H54 (cell line): ENCODE results near the gene PLXNA2.

Experiments
- DNase-seq: peaks from one replicate; pipeline ENCODE4 v3.0.0; 2011; ENCODE audit warnings: low spot score, mixed read lengths; ENCODE audit not compliant: insufficient read length
- FAIRE-seq: peaks from 3 replicates; lab custom pipeline; 2011; peaks lifted over from hg19 to GRCh38; lab: Jason Lieb, UNC
- POLR2A ChIP-seq: IDR thresholded peaks from 2 replicates; pipeline ENCODE4 v1.6.1; 2011; ENCODE audit warnings: low read depth, mild to moderate bottlenecking, low read length

PLXNA2 gene

GRCh38 chr1:208163539-208163938 lies 80.6 kb downstream of the PLXNA2 start:
- no peak for FAIRE-seq
- DNase-seq, result no peak
- no peak for TF ChIP-seq POLR2A

- DNase-seq (no peak), FAIRE-seq (no peak)
- TF ChIP-seq POLR2A, result no peak
Measured at GRCh38 chr1:208162903-208163302, 81.3 kb downstream of the PLXNA2 start.

GRCh38 chr1:208161656-208162375 lies 82.4 kb downstream of the PLXNA2 start:
- no peak for TF ChIP-seq POLR2A
- no peak for FAIRE-seq
- no peak for DNase-seq

GRCh38 chr1:208161005-208161404 lies 83.2 kb downstream of the PLXNA2 start:
- FAIRE-seq (no peak), DNase-seq (no peak)
- TF ChIP-seq POLR2A, result no peak

- DNase-seq (no peak), FAIRE-seq (no peak)
- no peak for TF ChIP-seq POLR2A
Measured at GRCh38 chr1:208160259-208160819, 83.8 kb downstream of the PLXNA2 start.

- DNase-seq, result no peak
- no peak for FAIRE-seq
- no peak for TF ChIP-seq POLR2A
Measured at GRCh38 chr1:208159555-208160258, 84.5 kb downstream of the PLXNA2 start.

GRCh38 chr1:208158640-208159554 lies 85.3 kb downstream of the PLXNA2 start:
- DNase-seq (no peak), FAIRE-seq (no peak)
- no peak for TF ChIP-seq POLR2A

- DNase-seq (no peak), FAIRE-seq (no peak)
- no peak for TF ChIP-seq POLR2A
Measured at GRCh38 chr1:208157769-208158168, 86.4 kb downstream of the PLXNA2 start.

GRCh38 chr1:208156741-208157140 lies 87.4 kb downstream of the PLXNA2 start:
- DNase-seq, result no peak
- no peak for FAIRE-seq
- no peak for TF ChIP-seq POLR2A

- no peak for TF ChIP-seq POLR2A
- DNase-seq (no peak), FAIRE-seq (no peak)
Measured at GRCh38 chr1:208156310-208156709, 87.9 kb downstream of the PLXNA2 start.

- DNase-seq (no peak), FAIRE-seq (no peak)
- no peak for TF ChIP-seq POLR2A
Measured at GRCh38 chr1:208154679-208155642, 89.2 kb downstream of the PLXNA2 start.

GRCh38 chr1:208154040-208154439 lies 90.1 kb downstream of the PLXNA2 start:
- FAIRE-seq (no peak), DNase-seq (no peak)
- no peak for TF ChIP-seq POLR2A
